Esophagus mucosa (tissue), 1 donor: ENCODE data around the gene NUDCD2. TPM values are rescaled to one million over a fixed set of nuclear protein-coding genes. Genes with fewer than 3 reads are reported as not detected.

Experiments used
- ATAC-seq: fragments of 200-7000 bp; cut with Tn5 transposase; one replicate; pipeline ENCODE4 v1.9.1; 2020
- total RNA-seq: library from RNA; stranded (reverse); gene quantifications from one replicate; pipeline ENCODE4 v1.2.4, GENCODE V29; 2023
- donor health status: DM: yes; HTN: yes; CAD: no.

The NUDCD2 gene
- 27.7 TPM for total RNA-seq

DNA sequence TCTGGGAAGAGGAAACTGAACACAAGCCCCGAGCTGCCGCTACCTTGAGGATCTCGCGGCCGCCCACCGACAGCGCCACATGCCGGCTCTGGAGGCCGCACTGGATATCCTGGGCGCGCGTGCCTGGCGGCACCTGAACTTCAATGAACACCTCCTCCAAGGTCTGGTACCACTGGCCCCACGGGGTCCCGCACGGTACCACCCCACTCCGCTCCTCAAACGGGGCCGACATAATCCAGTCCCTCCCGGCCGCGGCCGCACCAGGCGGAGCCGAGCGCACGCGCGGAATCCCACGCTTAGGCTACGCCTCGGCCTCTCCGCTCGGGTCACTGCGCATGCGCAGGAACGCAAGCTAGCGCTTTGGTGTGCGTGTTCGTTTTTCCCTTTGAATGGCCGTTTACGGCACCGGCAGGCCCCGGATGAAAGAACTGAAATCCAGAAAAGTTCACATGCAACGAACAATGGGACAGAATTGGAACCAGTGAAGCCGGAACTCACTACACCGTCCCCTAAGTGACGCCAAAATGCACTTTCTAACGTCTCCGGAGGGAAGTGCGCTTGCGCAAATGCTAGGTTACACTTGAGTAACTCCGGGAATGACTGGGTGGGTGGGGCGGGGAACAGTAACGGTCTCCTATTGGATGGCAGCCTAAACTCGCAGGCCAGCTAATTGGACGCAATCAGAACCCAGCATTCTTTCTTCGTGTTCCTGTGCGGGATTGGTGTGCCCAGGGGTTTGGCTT lies at the start of gene NUDCD2:
Gene NUDCD2 (minus strand): TSS at position 284 of the 743 bp plus-strand sequence. CDS start 52 bp downstream, at position 232.
- peak; percentile 97 for ATAC-seq

- ATAC-seq: peak; percentile 68
Measured at GRCh38 chr5:163509291-163509951, 49.5 kb upstream of the NUDCD2 start.

DNA sequence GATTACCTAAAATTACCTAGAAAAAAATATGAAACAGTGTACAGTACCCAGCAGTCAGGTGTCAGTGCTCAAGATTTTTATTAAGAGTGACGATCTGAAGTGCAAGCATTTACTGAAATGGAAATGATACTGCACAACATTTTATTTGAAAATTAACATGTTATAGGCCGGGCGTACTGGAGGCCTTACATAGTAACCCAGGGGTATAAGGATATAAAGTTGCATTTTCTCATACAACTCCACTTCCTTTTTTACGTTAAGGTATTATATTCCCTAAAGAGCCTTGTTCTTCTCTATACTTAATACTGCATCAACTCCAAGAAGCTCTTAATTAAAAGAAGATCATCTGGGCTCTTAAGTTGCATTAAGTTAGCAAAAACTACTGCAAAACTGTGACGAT lies 48.9 kb upstream of the NUDCD2 start:
- ATAC-seq: no peak

- peak; percentile 46 for ATAC-seq
Measured at GRCh38 chr5:163506726-163507125, 46.8 kb upstream of the NUDCD2 start.

GRCh38 chr5:163506095-163506457 lies 46.2 kb upstream of the NUDCD2 start:
- ATAC-seq: peak; percentile 5

- peak; percentile 97 for ATAC-seq
Measured at GRCh38 chr5:163505368-163506094, 45.6 kb upstream of the NUDCD2 start, which contains the start of gene MAT2B. Gene MAT2B, plus strand, starts transcription at chr5:163505619. Its CDS starts 68 bp downstream, at chr5:163505687.

- no peak for ATAC-seq
Measured at GRCh38 chr5:163505049-163505367, 45.1 kb upstream of the NUDCD2 start.

- ATAC-seq: peak; percentile 2
Measured at GRCh38 chr5:163504079-163504931, 44.4 kb upstream of the NUDCD2 start.

DNA sequence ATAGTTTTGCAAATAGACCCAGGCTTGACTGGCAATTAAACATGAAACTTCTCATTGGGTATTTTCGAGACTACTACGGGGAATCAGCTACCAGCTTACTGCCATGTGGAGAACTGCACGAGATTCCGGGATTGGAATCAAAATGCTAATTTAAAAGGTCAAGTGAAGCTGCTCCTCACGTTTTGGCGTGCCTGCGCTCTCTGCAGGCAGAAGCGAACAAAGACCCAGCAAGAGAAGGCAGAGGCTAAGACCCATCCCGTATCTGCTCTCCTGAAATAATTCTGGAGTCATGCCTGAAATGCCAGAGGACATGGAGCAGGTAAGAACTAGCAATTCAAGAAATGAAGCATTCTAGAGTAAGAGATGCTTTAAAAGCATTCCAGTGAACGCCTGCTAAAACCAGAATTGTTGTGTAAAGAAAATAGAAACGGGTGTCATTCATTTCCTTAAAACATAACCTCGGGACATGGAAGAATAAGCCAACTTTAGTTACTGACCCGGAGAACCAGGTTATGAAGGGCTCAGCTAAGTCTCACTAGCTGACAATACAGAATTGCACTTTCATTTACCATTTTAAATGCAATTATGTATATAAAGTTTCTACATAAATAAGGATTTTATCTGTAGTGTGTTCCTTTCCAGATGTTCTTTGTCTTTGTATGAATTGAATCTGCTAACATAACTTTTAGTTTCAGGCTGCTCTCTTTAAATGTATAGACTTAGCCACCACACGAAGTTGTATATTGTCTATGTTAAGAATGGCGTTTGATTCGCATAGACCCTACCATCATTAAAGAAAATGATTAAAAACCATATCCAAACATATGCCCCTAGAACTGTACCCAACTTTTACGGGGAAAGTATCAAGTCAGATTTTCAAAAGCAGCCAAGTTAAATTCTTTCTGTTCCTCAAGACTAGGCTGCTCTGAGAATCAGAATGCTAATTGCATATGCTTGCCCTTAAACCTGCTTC lies 43.5 kb upstream of the NUDCD2 start:
- peak; percentile 48 for ATAC-seq

DNA sequence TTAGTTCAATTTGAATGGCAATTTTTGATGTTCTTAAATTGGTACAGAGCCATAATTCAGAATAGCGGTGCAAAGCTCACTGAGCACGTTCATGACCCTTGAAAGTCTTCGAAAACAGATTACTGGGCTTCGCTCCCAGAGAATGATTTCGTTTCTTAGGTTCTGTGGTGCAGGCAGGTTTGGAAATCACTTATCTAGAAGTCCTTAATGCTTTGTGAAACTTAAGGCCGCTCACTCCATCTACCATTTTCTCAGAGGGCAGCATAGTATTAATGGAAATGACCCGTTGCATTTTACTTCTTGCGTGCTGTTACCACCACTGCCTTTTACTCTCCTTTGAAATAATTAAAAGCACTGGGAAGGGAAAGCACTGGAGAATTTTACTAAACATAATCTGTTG lies 42.6 kb upstream of the NUDCD2 start:
- no peak for ATAC-seq

DNA sequence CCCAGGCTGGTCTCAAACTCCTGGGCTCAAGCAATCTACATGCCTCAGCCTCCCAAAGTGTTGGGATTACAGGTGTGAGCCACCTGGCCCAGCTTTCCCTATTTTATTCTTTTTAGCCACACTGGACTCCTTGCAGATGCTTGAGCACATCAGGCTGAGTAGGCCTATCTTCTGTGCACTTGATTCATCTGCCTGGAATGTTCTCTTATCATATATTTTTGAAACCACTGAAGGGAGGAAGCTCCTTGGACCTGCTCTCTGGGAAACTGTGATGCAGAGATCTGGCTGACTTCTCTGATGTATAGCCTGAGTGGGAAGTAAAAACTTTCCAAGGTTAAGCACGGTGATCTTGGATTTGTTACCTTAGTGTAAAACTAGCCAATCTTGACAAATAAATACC lies 39.0 kb upstream of the NUDCD2 start:
- no peak for ATAC-seq

DNA sequence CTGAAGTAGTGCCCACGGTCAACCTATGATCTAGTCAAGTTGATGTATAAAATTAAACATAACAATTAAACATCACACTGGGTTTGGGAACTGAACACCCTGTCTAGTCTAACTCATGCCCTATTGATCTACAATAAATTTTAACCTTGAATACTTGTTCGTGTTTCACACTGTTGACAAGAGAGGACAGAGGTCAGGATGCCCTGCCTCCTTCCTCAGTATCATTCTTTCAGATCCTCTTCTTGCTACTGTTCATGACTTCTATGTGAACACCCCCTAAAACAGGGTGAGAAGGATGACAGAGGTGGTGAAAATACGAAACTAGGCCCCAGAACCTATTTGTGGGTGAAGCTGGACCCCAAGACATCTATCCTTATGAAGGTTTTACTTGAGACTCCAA lies 37.4 kb upstream of the NUDCD2 start:
- ATAC-seq: no peak

DNA sequence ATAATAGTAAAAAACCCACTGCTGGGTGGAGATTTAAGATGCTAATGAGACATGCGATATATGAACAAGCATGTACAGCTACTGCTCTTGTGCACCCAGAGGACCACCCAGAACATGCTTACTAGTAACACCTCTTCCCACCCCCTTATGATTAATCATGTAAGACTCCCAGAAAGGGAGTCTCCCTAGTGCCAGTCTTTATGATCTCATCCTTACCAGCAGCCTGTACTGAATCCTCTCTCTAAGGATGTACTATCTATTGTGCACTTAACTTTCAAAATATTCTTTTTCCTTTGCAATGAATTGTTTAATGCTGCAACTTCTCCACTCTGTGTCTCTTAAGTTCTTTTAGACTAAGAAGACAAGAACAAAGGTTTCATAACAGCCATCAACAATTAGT lies 36.4 kb upstream of the NUDCD2 start:
- ATAC-seq: no peak

DNA sequence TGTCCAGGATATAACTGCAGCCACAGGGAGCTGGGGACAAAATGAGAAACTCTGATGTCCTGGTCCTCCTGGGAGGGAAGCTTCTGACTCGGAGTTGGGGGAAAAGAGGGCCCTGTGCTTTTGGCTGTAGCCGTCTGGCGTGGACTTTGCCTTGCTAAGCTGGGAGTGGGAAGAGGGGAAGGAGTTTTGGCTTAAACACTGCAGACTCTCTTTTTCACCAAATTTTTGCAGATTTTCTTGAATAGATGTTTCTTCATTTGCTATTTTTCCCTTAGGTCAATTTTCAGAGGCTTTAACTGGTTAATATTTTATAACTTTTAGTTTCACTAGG lies 29.8 kb upstream of the NUDCD2 start:
- no peak for ATAC-seq

DNA sequence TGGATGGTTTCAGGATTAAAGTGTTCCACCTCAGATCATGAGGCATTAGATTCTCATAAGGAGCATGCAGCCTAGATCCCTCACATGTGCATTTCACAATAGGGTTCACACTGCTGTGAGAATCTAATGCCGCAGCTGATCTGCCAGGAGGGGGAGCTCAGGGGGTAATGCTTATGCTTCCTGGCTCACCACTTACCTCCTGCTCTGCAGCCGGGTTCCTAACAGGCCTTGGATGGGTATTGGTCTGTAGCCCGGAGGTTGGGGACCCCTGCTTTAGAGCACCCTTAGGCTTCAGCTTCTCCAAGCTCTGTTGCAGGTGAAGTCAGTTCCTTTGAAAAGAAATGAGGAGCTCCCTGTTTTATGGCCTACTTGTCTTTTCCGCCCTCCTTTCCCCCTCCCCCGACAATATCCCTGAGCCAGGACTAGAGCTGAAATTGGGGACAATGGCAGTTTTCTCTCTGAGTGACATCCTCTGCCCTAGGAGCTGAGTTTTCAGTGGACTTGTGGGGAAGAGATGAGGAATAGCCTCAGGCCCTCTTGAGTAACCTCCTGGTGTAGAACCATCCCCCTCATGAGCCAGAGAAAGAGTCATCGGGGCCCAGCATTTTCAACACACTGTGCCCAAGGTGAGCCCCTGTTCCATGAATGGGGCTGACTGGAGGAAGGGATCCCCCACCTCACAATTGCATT lies 29.3 kb upstream of the NUDCD2 start:
- ATAC-seq: no peak

- ATAC-seq: no peak
Measured at GRCh38 chr5:163478982-163479271, 19.0 kb upstream of the NUDCD2 start.

DNA sequence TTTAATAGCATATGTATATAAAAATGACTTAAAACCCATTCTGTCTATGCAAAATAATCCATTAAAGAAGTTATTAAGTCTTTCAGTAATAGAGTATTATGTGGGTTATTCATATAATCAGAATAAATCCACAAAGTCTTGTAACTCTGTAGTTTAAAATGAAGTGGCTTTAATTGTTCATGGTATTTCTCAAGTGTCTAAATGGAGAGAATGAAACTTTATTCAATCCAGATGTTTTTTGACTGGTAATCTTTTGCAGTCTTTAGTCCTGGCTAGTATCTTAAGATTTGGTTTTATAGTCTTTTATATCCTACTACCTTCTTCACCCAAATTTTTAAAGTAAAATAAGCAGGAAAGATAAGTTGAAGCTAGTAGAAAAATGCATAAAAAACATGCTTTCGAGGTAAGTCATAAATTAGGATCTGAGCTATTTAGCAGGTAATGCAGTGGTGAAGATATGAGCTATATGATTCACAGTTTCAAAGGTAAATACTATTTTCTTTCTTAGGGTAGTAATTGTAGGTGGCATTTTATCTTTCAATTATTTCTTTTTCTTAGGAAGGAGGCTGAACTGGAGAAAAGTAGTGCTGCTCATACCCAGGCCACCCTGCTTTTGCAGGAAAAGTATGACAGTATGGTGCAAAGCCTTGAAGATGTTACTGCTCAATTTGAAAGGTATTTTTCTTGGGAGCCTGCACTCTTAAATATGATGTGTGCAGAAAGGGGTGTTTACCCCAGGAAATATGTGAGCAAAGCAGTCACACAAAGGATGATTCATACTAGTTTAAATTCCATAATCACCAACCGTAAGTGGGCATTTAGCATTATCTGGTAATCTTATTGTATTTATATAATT lies 18.5 kb upstream of the NUDCD2 start:
- no peak for ATAC-seq

- no peak for ATAC-seq
Measured at GRCh38 chr5:163475411-163475810, 15.5 kb upstream of the NUDCD2 start.

DNA sequence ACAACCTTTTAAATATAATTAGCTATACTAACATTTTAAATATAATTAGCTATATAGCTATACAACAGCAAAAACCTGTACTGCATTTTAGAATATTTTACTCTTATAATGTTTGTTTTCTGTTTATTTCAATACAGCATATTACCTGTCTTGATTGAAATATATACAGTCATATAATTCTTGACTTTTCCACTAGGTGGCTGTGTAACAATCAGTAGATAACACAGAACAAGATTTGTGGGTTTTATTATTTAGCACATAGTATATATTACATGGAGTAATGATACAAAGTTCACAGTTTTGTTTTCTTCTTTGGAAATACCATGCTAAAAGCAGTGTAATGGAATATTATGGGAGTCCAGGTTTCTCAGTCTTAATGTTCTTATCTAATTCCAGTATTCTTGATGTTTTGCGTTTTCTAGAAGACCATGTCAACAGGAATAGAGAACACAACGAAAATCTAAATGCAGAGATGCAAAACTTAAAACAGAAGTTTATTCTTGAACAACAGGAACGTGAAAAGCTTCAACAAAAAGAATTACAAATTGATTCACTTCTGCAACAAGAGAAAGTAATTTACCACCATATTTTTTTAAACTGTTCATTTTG lies 13.8 kb upstream of the NUDCD2 start:
- peak; percentile 57 for ATAC-seq

DNA sequence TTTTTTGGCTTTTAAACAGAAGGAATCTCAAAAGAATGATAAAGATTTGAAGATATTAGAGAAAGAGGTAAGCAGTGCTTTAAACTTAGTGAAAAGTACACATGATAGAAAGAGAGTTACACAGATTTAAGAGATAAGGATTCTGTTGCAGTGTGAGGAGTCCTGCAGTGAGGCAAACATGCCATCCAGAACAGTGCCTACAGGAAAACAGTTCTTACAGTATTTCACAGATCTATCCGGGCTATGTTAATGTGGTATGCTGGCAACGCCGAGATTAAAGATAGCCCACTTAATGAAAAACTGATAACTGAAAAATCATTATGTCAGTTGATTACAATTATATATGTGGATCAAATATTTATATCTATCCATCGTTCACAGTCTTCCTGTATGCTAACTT lies 7.8 kb upstream of the NUDCD2 start:
- ATAC-seq: no peak
